ENCODE data around the gene LACTB.

DNA sequence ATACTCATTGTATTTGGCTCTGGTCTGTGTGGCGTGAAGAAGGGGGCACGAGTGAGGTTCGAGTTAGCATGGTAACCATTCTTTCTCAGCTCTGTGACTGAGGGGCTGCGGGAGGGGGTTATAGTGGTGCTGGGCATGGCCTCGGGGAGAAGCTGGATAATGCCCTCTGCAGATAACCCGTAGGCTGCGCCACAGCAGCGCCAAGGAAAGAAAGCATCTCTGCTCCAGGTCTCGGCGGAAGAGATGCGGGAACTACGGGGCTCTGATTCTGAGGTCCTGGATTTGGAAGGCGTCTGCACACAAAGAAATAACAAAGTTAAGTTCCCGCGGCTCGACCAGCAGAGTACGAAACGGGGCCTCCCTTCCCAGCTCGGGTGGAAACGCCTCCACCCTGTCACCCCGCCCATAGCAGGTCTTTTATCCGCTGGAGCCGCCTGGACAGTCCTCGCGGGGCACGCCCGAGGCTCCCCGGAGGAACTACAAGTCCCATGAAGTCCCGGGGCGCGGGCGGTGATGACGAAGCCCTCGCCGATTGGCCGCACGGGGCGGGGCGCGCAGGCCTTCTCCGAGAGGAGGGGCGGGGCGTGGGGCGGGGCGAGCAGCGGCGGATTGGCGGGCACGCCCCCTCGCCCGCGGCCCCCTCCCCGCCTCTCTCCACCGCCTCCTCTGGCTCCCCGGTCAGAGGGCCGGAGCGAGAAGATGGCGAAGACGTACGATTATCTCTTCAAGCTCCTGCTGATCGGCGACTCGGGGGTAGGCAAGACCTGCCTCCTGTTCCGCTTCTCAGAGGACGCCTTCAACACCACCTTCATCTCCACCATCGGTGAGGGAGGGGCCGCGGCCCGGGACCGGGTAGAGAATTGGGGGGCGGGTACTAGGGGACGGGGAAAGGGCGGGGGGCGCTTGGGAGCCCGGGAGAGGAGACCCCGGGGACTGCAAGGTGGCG, 67.5 kb downstream of the LACTB start, which contains the start of gene RAB8B:
- TF ChIP-seq, protein P1, sequence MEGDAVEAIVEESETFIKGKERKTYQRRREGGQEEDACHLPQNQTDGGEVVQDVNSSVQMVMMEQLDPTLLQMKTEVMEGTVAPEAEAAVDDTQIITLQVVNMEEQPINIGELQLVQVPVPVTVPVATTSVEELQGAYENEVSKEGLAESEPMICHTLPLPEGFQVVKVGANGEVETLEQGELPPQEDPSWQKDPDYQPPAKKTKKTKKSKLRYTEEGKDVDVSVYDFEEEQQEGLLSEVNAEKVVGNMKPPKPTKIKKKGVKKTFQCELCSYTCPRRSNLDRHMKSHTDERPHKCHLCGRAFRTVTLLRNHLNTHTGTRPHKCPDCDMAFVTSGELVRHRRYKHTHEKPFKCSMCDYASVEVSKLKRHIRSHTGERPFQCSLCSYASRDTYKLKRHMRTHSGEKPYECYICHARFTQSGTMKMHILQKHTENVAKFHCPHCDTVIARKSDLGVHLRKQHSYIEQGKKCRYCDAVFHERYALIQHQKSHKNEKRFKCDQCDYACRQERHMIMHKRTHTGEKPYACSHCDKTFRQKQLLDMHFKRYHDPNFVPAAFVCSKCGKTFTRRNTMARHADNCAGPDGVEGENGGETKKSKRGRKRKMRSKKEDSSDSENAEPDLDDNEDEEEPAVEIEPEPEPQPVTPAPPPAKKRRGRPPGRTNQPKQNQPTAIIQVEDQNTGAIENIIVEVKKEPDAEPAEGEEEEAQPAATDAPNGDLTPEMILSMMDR (IDR thresholded peaks at IDR 0.05; ENCODE audit: insufficient read depth, low read length, poor library complexity, severe bottlenecking) = no peak
- no peak for TF ChIP-seq EZH2phosphoT487 (conservative IDR thresholded peaks at IDR 0.05; ENCODE audit: low read length)

All from SU-DHL-6 (cell line).